Adrenal gland (tissue), 5 donors: ENCODE data around the gene DCUN1D2.
"Not testable (repeated sequence)": the region's sequence is repeated elsewhere in the genome, so short reads cannot be mapped to it uniquely, and the experiment has no call there.

ENCODE experiments used
- POLR2A ChIP-seq, 2 donors: fragments of 450-650 bp; IDR thresholded peaks; one replicate each; pipeline ENCODE4 v1.6.1; 2017; ENCODE audit warnings: antibody characterized with exemption in 2 of 2, mild to moderate bottlenecking in 2 of 2, moderate library complexity in 1 of 2
- TF ChIP-seq, protein P1 (sequence below), 6 experiments: fragments of 450-650 bp in 4 of 6; fragments of 200-600 bp in 2 of 6; sonication (generic) in 1 of 6; IDR thresholded peaks; 1 replicate in 5 of 6; 2 replicates in 1 of 6; pipeline versions ENCODE4 v1.5.1 to v1.8.0; 2016 to 2021; ENCODE audit warnings: antibody characterized with exemption in 6 of 6, mild to moderate bottlenecking in 2 of 6, moderate library complexity in 1 of 6
- donor health status: DM: no; HTN: no; CAD: no.

DNA sequence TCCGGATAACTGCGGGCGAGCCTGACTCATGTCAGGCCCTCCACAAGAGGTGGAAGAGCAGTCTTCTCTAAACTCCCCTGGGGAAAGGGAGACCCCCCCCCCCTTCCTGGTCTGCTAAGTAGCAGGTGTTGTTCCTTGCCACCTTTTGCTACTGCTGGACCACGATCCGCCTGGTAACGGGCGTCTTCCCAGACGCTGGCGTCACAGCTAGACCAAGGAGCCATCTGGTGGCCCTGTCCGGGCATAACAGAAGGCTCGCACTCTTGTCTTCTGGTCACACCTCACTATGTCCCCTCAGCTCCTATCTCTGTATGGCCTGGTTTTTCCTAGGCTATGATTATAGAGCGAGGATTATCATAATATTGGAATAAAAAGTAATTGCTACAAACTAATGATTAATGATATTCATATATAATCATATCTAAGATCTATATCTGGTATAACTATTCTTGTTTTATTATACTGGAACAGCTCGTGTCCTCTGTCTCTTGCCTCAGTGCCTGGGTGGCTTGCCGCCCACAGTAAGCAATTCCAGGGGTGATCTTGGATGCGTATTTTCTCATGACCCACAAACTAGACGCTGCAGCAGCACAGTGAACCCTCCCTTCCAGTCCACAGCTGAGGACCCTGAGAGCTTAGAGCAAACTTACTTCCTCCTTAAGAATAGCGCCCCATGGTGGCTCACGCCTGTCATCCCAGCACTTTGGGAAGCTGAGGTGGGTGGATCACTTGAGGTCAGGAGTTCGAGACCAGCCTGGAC lies 39.5 kb downstream of the DCUN1D2 start:
- TF ChIP-seq, protein P1, sequence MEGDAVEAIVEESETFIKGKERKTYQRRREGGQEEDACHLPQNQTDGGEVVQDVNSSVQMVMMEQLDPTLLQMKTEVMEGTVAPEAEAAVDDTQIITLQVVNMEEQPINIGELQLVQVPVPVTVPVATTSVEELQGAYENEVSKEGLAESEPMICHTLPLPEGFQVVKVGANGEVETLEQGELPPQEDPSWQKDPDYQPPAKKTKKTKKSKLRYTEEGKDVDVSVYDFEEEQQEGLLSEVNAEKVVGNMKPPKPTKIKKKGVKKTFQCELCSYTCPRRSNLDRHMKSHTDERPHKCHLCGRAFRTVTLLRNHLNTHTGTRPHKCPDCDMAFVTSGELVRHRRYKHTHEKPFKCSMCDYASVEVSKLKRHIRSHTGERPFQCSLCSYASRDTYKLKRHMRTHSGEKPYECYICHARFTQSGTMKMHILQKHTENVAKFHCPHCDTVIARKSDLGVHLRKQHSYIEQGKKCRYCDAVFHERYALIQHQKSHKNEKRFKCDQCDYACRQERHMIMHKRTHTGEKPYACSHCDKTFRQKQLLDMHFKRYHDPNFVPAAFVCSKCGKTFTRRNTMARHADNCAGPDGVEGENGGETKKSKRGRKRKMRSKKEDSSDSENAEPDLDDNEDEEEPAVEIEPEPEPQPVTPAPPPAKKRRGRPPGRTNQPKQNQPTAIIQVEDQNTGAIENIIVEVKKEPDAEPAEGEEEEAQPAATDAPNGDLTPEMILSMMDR (IDR thresholded peaks at IDR 0.05) = peak in 3 of 6 experiments; percentile 24 to 45 (median 37)
- not testable (repeated sequence) for TF ChIP-seq POLR2A (IDR thresholded peaks at IDR 0.05)
